Stimulated activated CD4-positive, alpha-beta T cell treated with anti-CD3 and anti-CD28 coated beads, Interleukin-15, amount 100 ng/mL, for 48 hours (primary cell): ENCODE measurements around the gene XRCC4.
"Not testable (repeated sequence)": the region's sequence is repeated elsewhere in the genome, so short reads cannot be mapped to it uniquely, and the experiment has no call there.

ENCODE experiments used
- DNase-seq, 2 donors: peaks; one replicate each; pipeline ENCODE4 v3.0.0-alpha.2; 2020; ENCODE audit warnings: low read depth in 2 of 2

XRCC4 gene

DNA sequence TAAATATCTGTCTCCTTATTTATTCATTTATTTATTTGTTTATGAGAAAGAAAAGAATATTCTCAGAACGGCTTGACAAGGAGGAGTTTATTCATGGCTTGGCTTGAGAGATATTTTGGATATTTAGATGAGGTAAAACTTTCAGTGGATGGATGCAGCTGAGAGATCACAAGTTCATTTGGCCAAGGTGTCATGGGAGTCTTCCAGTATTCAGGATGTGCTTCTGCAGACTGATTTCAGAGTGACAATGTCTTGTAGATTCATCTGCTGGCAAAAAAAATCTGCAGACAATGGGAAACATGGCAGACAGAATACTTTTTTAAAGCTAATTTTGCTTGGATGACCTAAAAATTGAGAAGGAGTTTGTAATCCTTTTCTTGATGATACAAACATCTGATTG lies 38.5 kb downstream of the XRCC4 start:
- DNase-seq, result no peak

DNA sequence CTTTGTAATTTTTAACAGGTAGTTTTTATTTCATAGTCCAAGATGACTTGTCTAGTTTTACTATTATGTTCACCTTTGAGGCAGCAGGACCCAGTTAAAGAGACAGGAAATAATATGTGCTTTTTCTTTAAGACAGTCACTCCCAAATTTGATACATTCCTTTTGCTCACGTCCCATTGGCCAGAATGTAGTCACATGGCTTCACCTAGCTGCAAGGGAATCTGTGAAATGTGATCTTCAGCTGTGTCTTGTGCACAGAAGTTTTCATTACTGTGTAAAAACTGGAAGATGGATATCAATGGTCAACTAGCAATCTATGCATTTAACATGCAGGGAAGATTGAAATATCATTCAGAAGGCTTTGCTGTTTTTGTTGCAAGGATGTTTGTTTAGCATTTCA lies 41.1 kb downstream of the XRCC4 start:
- DNase-seq, result no peak

DNA sequence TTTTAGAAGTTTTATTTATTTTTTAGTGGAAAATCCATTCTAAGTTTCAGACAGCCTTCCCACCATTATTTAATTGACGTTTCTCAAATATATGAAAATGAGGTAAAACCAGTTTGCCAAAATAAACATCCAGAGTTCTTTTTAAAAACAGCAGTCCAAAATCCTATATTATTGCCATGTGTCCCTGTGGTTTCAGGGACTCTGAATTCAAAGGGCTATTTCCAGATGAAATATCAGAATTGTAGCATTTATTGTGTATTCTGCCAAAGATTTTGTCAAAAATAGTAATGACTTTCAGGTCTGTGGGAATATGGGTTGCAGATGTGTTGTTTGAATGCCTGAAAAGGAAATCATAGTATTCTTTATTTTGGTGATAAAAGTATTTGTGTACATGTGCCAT lies 41.6 kb downstream of the XRCC4 start:
- no peak for DNase-seq

DNA sequence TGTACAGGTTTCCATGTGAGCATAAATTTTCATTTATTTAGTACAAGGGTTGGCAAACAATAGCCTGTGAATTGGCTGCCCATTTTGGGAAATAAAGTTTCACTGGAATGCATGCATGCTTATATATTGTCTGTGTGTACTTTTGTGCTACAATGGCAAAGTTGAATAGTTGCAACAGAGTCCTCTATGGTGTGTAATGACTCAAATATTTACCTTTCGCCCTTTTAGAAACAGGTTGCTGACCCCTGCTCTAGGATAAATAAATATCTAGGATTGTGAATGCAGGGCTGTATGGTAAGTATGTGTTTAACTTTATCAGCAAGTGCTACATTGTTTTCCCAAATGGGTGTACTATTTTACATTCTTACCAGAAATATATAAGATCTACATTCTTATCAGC lies 47.2 kb downstream of the XRCC4 start:
- no peak for DNase-seq

DNA sequence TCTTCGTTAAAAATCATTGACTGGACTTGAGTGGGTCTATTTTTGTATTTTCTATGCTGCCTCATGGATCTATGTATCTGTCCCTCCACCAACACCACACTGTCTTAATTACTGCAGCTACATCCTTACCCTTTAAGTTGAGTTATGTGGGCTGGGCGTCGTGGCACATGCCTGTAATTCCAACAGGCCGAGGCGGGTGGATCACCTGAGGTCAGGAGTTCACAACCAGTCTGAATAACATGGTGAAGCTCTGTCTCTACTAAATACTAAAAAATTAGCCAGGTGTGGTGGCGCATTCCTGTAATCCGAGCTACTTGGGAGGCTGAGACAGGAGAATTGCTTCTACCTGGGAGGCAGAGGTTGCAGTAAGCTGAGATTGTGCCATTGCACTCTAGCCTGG lies 48.2 kb downstream of the XRCC4 start:
- no peak for DNase-seq

DNA sequence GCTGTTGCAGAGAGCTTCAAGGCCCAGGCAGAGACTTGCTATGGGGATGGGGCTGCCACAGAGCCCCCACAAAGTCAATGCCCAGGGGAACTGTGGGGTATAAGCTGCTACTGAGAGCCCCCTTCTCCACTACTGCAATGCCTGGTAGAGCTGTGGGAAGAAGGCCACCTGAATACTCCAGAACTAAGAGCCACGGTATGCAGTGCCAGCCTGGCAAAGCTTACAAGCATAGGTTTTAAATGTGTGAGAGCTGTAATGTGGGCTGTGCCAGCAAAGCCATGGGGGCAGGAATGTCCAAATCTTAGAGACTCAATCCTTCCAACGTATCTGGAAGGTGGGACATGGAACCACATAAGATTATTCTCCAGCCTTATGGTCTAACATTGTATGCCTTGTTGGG lies 49.2 kb downstream of the XRCC4 start:
- no peak for DNase-seq

DNA sequence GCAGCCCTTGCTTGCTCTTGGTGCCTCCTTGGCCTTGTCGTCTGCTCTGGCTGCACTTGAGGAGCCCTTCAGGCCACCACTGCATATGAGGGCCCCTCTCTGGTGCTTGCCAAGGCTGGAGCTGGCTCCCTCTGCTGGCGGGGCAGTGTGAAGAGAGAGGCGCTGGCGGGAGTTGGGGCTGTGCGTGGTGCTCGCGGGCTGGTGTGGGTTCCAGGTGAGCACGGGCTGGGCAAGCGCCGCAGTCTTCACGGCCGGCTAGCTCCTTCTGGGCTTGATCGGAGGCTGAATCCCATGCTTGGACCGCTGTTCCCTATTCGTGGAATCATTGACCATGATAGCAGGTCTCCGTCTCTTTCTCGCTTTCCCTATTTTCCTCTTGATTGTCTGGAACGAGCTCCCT lies 56.5 kb downstream of the XRCC4 start:
- DNase-seq, result no peak

DNA sequence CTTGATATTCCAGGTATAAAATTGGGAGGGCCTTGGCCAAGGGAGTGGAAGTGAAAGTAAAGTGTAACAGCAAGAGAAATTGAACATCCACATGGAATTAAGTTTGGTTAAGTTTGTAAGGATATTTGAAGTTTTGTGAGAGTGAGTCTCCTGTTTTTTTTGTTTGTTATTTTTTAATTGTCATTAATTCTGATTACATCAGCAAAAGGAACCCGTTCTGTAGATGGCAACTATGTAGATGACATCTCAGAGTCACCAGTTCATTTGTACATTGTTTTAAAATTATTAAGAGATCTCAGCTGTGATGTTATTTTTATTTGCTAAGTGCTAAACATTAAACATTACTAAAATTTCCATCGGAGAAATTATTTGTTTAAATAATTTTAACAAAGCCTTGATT lies 65.2 kb downstream of the XRCC4 start:
- no peak for DNase-seq

DNA sequence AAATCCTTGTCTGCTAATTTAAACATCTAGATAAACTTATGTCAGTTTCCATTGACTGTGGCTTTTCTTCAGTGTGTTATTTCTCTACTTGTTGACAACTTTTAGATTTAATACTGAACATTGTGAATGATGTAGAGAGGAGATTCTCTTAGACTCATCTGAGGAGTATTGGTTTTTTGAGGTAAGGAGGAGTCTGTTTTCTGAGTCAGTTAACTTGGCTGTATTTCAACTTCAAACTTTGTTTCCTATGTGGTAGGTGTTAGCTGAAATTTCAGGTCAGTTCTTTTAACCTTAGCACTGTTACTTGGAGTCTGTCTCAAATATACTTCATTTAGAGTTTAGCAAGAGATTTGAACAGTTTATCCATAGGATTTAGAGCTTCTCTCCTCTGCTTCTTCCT lies 67.9 kb downstream of the XRCC4 start:
- no peak for DNase-seq

DNA sequence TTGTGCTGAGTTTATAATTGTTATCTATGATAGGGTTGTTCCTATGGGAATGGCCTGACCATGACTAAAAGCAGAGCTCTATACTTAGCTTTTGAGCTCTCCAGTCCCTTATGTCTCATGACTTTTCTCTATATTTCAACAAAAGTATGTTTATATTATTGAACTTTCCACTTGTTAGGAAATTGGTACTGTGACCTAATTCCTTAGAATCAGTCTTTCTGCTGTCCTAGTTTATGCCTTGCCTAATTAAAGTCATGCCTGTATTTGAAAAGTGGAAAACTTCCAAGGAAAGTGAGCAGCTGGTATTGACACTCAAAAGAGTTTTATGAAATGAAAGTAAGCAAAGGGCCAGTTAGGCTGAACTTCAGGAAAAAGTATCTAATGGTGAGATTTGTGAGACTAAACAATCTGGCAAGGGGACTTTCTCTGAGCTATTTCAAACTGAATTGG lies 68.6 kb downstream of the XRCC4 start:
- DNase-seq, result no peak

DNA sequence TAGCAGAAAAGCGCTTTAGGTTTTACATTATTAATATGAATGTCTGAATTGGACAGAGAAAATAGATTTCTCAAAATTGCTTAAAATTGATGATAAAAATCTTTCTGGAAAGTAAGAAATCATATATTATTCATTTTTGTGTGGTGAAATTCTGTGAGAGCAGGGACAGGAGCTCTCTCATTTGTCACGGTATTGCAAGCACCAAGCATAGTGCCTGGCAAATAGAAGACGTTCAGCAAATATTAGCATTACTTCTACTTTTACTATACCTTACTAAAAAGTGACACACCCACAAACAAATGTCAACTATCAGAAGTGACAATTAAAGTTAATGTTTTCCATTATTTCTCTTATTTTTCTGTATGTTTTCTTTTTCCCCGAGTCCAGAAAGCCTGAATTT lies 69.1 kb downstream of the XRCC4 start:
- DNase-seq, result no peak

DNA sequence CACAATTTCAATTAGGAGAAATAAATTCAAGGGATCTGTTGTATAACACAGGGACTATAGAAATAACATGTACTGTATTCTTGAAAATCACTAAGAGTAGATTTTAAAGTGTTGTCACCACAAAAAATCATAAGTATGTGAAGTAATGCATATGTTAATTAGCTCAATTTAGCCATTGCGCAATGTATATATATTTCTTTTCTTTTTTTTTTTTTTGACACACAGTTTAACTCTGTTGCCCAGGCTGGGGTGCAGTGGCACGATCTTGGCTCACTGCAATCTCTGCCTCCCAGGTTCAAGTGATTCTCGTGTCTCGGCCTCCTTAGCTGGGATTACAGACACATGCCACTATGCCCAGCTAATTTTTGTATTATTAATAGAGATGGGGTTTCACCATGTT lies 70.2 kb downstream of the XRCC4 start:
- no peak for DNase-seq

DNA sequence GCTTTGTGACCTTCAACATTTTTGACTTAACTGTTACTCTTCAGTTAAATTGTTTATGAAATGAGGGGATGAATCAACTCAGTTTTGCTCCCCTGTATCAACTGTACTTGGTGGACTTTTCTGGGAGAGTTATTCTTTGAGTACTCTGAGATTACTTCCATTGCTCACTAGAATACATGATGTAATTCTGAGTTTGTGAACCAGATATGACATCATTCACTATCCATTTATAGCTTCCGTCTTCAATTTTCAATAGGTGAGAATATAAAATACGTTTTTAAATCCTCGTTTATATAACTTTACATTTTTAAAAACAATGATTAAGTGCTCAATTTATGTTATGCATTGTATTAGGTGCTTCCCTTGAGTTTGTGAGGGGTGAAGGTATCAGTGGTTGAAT lies 71.0 kb downstream of the XRCC4 start:
- no peak for DNase-seq

DNA sequence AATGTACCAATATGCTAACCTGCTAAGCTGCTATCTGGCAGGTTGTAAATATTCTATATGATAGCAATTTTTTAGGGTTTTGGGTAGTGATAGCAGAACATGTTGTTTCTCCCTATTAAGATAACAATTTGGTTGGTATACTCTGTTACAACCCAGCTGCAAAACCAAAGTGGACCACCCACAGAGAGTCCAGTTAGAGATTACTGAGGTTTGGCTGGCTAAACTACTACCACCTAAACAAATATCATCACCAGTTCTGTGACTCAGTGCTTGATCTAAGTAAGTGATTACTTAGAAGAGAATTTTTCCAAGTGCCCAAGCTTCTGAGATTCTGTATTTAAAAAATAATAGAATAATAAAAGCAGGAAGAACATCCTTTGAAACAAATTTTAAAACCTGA lies 72.3 kb downstream of the XRCC4 start:
- no peak for DNase-seq

DNA sequence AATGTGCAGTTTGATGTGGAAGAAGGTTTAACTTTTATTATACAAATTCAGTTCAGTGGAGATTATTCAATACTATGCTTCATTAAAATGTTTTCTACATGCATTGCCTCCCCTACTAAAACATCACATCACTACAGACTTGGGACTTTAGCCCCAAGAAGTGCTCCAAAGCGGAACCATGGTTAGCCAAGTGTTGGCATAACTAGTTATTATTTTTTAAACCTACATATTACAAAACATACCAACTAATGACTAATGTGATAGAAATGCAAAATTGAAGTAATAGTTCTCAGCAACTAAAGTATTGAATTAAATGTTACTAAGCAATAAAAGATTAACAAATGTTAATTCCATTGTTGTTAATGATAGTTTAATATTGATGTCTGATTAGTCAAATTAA lies 74.5 kb downstream of the XRCC4 start:
- DNase-seq, result no peak

DNA sequence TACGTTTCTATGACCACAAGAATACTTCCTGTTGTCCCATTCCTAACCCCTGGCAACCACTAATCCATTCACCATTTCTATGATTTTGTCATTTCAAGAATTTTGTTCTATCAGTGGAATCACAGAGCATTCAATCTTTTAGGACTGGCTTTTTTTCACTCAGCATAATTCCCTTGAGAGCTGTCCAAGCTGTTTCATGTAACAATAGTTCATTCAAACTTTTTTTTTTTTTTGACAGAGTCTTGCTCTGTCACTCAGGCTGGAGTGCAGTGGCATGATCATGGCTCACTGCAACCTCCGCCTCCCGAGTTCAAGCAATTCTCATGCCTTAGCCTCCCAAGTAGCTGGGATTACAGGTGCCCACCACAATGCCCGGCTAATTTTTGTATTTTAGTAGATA lies 75.6 kb downstream of the XRCC4 start:
- not testable (repeated sequence) for DNase-seq

DNA sequence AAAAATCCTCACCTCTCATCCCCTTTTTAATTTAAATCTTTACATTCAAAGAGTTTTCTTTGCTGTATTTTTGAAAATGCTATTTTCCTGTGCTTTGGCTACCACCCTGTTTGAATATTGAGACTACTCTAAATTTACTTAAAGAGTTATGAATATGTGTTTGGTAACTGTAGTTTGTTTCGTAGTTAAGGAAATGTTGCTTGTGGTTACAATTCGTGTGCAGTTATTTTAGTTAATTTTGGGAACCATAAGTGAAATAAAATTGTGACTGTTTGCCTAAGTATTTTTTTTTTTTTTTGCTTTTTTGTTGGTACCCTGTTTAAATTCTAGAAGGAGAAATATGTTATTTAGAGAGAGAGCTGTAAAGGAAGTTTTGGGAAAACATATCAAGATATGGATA lies 78.7 kb downstream of the XRCC4 start:
- no peak for DNase-seq

DNA sequence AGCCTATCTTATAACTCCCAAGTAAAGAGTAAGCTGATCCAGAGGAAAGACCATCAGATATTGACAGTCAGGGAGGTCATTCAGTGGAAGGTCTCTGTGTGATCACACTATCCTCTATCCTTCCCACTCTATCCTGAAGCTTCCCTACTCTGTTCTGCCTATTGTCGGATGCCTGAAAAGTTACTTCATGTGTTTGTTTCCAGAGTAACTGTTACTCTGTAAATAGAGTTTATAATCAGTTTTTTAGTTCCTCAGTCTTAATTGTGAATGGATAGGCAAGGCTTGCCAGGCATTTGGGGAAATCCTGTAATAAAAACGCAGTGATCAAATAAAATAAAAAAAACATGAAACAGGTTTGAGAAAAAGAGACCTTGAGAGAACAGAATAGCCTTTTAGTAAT lies 79.8 kb downstream of the XRCC4 start:
- DNase-seq, result no peak

DNA sequence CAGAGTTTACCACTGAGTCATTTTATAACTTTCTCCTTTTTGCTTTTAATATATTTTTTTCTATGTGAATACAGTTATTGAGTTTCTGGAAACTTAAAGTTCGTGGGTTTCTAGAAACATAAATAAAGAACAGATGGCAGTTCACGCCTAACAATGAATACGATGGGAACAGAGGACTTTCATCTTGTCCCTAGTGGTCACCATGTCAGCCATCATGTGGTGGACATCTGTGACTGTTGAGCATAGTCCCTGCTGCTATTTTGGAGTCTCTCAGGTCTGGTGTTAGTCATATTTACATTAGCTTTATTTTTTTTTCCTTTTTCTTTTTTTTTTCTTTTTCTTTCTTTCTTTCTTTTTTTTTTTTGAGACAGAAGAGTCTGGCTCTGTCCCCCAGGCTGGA lies 85.3 kb downstream of the XRCC4 start:
- no peak for DNase-seq

DNA sequence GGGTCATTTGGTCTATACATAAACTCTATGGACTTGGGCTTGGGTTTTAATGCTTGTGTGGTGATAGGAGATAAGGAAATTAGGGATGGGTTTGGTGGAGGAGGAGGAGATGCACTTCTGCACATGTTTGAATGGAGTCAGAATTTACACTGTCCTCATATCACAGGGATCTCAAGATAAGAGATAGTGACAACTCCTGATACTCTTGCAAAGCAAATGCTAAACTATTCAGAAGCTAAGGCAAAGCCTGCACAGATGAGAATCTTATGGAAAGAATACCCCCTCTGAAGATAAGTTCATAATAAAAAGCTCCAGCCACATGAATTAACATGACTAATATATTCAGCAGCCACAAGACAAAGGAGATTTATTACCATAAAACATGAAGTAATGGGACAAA lies 90.2 kb downstream of the XRCC4 start:
- no peak for DNase-seq

DNA sequence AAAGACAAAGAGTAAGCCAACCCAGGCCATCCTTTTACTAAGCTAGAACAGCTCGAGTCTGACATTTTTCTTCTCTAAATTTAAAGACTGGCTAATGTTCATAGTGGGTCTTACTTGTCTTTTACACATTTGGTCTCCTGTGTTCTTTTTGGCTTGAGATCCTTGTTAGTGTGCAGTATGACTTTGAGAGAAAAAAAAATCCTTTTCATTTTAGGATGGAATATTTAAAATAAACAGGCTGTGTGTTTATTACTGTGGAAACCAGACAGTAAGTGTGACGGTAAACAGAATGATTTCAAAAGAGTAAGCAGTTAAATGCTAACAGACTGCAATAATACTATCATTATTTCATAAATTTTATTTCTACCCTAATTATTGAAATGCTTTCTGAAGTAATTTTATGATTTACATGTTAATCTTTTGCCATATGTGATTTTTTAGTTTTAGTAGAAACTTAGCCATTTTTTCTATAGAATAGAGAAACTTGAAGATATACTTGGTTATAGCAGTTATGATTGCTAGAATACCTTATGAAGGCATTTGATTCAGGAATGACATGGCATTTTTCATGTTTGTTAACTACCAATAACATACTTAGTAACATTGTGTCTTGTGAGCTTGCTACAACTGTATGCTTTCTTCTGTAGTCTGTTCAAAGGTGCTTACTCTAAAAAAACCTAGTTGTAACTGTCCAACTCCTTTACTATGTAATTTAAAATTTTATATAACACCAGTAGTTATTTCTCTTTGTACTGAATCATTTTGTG lies 92.4 kb downstream of the XRCC4 start:
- no peak for DNase-seq

DNA sequence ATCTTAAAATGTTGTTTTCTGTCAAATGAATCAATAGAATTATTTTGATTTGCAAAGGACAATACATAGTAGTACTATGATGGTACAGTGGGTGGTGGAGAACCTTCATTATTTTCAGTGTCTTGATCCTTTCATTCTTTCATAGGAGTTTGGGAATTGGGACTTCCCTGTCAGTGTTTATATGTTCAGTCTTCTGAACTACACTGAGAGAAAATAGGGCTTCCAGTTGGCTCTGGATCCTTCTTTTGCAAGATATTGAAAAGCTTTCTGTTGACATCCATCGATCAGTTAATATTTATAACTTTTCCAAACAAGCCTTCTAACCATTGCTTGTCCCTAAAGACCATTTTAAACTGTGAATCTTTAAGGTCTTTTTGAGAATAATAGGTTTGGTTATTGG lies 94.7 kb downstream of the XRCC4 start:
- no peak for DNase-seq

DNA sequence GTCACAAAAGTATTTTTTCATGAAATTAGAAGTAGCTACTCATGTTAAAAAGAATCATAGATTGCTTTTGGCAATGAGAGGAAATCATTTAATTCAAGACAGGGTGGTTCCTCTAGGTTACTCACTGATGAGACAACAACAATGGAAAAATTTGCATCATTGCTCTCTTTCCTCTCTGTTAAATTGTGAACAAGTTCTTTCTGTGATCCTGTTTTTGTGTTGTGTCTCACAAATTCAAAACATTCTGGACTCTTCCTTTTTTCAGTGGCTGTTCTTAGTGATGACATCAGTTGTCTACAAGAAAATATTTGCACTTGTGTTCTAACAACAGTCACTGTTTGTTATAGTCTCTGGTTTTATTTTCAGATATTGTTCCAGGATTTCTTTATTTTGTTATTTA lies 95.3 kb downstream of the XRCC4 start:
- DNase-seq, result no peak

DNA sequence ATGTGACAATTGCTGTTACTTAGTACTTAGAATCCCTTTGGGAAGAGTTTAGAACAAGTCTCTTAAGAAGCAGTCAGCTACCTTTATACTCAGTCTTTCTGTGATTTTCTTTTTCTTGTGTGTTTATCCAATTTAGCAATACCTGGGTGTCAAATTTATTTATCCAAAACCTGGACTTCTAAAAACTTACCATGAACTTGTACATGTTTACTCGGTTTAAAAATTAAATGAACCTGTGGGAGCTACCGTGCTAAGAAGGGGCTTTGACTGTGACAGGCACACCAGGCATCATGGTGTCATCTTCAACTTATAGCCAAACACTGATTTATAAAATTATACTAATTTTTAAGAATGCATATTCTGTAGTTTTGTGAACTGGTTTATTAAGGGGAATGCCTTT lies 96.5 kb downstream of the XRCC4 start:
- no peak for DNase-seq
